HG03025 (cell line): ENCODE measurements around the gene SRSF8.

Experiments used
- ATAC-seq: cut with Tn5 transposase; IDR thresholded peaks from one replicate; pipeline ENCODE4 v1.9.1; 2021; ENCODE audit warnings: mild to moderate bottlenecking, moderate library complexity; ENCODE audit not compliant: unreplicated experiment, low FRiP score

Gene SRSF8

GRCh38 chr11:95067841-95068219 is 1.1 kb downstream of the SRSF8 start:
- peak; percentile 24 for ATAC-seq

- peak; percentile 59 for ATAC-seq
Measured at GRCh38 chr11:95068549-95068948, 1.8 kb downstream of the SRSF8 start.

- ATAC-seq, result no peak
Measured at GRCh38 chr11:95070471-95070870, 3.8 kb downstream of the SRSF8 start.

- no peak for ATAC-seq
Measured at GRCh38 chr11:95072948-95073347, 6.2 kb downstream of the SRSF8 start.

GRCh38 chr11:95074792-95075563 is 8.3 kb downstream of the SRSF8 start:
- no peak for ATAC-seq

- no peak for ATAC-seq
Measured at GRCh38 chr11:95076416-95076815, 9.7 kb downstream of the SRSF8 start.

GRCh38 chr11:95076981-95077380 is 10.3 kb downstream of the SRSF8 start:
- no peak for ATAC-seq

- no peak for ATAC-seq
Measured at GRCh38 chr11:95078526-95078925, 11.8 kb downstream of the SRSF8 start.

GRCh38 chr11:95081010-95081409 is 14.3 kb downstream of the SRSF8 start:
- ATAC-seq, result no peak

- no peak for ATAC-seq
Measured at GRCh38 chr11:95081412-95081811, 14.7 kb downstream of the SRSF8 start.

GRCh38 chr11:95082576-95083001 is 15.9 kb downstream of the SRSF8 start:
- no peak for ATAC-seq

- no peak for ATAC-seq
Measured at GRCh38 chr11:95084509-95084908, 17.8 kb downstream of the SRSF8 start.

- ATAC-seq, result no peak
Measured at GRCh38 chr11:95085117-95085816, 18.5 kb downstream of the SRSF8 start.

- no peak for ATAC-seq
Measured at GRCh38 chr11:95086151-95086550, 19.4 kb downstream of the SRSF8 start.

GRCh38 chr11:95086836-95087570 is 20.3 kb downstream of the SRSF8 start:
- ATAC-seq, result no peak

- ATAC-seq, result peak; percentile 52
Measured at GRCh38 chr11:95088946-95089619, 22.4 kb downstream of the SRSF8 start.

GRCh38 chr11:95089620-95090542 is 23.2 kb downstream of the SRSF8 start, which contains the start of gene ENDOD1:
ENDOD1 (plus strand) TSS chr11:95089846; CDS start chr11:95089928, 82 bp downstream.
- peak; percentile 89 for ATAC-seq

GRCh38 chr11:95091663-95092180 is 25.0 kb downstream of the SRSF8 start:
- ATAC-seq, result no peak

- no peak for ATAC-seq
Measured at GRCh38 chr11:95092549-95093324, 26.0 kb downstream of the SRSF8 start.
